PC-9 (cell line): ENCODE measurements around the gene RNF166. TPM values are rescaled to one million over a fixed set of nuclear protein-coding genes. Genes with fewer than 3 reads are reported as not detected.

Source experiments
- BruUV-seq: library from RNA; stranded (reverse); fragments of 400-500 nt; replicated peaks from 2 replicates; lab custom pipeline; 2021; lab: Mats Ljungman, UMichigan
- CTCF ChIA-PET: fragments of 300-600 bp; sonication (Branson Sonifier 250); formaldehyde crosslinking; loops from one replicate; lab custom pipeline; 2022; ENCODE audit warnings: antibody characterized with exemption; lab: Charles Lee
- POLR2A ChIA-PET: fragments of 300-600 bp; sonication (Branson Sonifier 250); formaldehyde crosslinking; loops from one replicate; lab custom pipeline; 2022; ENCODE audit warnings: antibody characterized with exemption; ENCODE audit not compliant: unreplicated experiment; lab: Charles Lee
- DNase-seq, 2 experiments: peaks; one replicate each; pipeline versions ENCODE4 v3.0.0 to v3.0.0-alpha.2; 2015 to 2022; ENCODE audit warnings: mixed read lengths in 1 of 2
- H2AFZ ChIP-seq: fragments of 200-600 bp; sonication (generic); 2 replicates; pipeline ENCODE4 v1.8.1; 2017; ENCODE audit warnings: antibody characterized with exemption
- H3F3A ChIP-seq: fragments of 200-600 bp; sonication (generic); 2 replicates; pipeline ENCODE4 v1.8.1; 2017; ENCODE audit warnings: antibody characterized with exemption, mild to moderate bottlenecking, low read depth; ENCODE audit not compliant: insufficient read depth
- H3K27ac ChIP-seq: fragments of 200-600 bp; sonication (generic); 2 replicates; pipeline ENCODE4 v1.6.1; 2016; ENCODE audit warnings: mixed run types
- H3K27me3 ChIP-seq: fragments of 200-600 bp; sonication (generic); 2 replicates; pipeline ENCODE4 v1.6.1; 2016; ENCODE audit warnings: low read depth, mixed run types; ENCODE audit not compliant: insufficient read depth
- H3K36me3 ChIP-seq: fragments of 200-600 bp; sonication (generic); 2 replicates; pipeline ENCODE4 v1.6.1; 2016; ENCODE audit warnings: low read depth, mixed run types
- H3K4me1 ChIP-seq: fragments of 200-600 bp; sonication (generic); replicated peaks from 2 replicates; pipeline ENCODE4 v1.6.1; 2016; ENCODE audit warnings: mixed run types; ENCODE audit not compliant: insufficient read depth
- H3K4me2 ChIP-seq: fragments of 200-600 bp; sonication (generic); 2 replicates; pipeline ENCODE4 v1.6.1; 2017; ENCODE audit warnings: mixed run types
- H3K4me3 ChIP-seq: fragments of 200-600 bp; sonication (generic); 2 replicates; pipeline ENCODE4 v1.6.1; 2016; ENCODE audit warnings: mixed run types
- H3K79me2 ChIP-seq: fragments of 200-600 bp; sonication (generic); 2 replicates; pipeline ENCODE4 v1.6.1; 2017; ENCODE audit warnings: low read depth, mixed run types
- H3K9me2 ChIP-seq: fragments of 200-600 bp; sonication (generic); 2 replicates; pipeline ENCODE4 v1.8.1; 2017; ENCODE audit warnings: mild to moderate bottlenecking; ENCODE audit not compliant: insufficient read depth
- H3K9me3 ChIP-seq: fragments of 200-600 bp; sonication (generic); 2 replicates; pipeline ENCODE4 v1.8.1; 2016; ENCODE audit warnings: low read depth; ENCODE audit not compliant: insufficient read depth
- H4K20me1 ChIP-seq: fragments of 200-600 bp; sonication (generic); 2 replicates; pipeline ENCODE4 v1.8.1; 2017; ENCODE audit not compliant: insufficient read depth
- EZH2 ChIP-seq: fragments of 200-600 bp; sonication (generic); IDR thresholded peaks from 2 replicates; pipeline ENCODE4 v1.8.0; 2017; ENCODE audit warnings: antibody characterized with exemption, low read depth
- intact Hi-C: fragments of 100-400 bp; cut with micrococcal nuclease; formaldehyde crosslinking; loops from one replicate; pipeline ENCODE4 v1.10.0; 2022; ENCODE audit not compliant: unreplicated experiment
- total RNA-seq: library from RNA; stranded (reverse); gene quantifications from 2 replicates; pipeline ENCODE4 v1.2.3, GENCODE V29; 2021
- TF ChIP-seq, protein P1 (sequence below): fragments of 200-600 bp; sonication (generic); conservative IDR thresholded peaks from 2 replicates; pipeline ENCODE4 v1.6.1; 2017; ENCODE audit warnings: mixed run types, antibody characterized with exemption, mild to moderate bottlenecking, moderate library complexity

Gene RNF166
- total RNA-seq, 1 experiment from 2014 or later, result 29.4 TPM

DNA sequence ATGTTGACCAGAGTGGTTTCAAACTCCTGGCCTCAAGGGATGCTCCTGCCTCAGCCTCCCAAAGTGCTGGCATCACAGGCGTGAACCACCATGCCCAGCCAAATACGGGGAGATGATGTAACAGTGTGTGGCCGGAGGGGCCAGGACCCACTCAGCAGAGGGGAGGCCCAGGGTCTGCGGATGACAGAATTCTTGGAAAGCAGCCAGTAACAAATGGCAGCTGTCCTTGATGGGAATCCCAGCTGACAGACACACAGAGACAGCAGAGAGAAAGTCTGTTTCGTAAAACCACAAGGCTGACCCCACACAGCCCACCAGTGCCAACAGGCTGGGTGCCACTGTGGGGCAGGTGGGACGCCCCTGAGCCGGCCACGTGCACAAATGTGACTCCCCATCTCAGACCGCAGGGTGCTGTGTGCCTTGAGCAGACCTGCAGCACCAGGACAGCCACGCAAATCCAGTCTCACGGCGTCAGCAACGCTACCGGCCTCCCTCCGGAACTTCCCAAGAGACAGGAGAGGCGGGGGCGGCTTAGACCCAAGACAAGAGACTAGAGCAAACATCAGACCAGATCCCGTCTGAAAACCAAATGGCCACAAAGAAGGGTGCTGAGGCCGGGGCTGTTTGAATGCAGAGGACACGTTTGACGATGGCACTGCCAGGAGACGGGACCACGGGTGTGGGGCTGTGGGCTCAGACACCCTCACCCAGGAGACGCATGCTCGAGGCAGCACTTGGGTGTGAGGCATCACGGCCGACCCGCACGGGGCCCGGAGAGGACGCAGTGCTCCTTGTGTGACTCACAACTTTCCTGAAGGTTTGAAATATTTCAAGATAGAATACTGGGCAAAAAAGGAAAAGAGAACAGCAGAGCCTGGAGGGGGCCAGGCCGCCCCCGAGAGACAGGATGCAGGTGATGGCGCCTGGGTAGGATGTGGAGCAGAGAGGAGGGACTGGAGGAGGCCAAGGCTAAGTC is 24.7 kb upstream of the RNF166 start:
- Histone ChIP-seq H3K79me2 (no peaks in the 10 kb centered on the region), H3K27ac (no peak overlapping the region), H3K9me3 (no peaks in the 10 kb centered on the region), H3K27me3 (no peaks in the 10 kb centered on the region), H3K4me3 (no peak overlapping the region), H3F3A (peaks cover 4% of the 10 kb centered on the region; the same call in 1 of the 2 replicates), H4K20me1 (peaks cover 3% of the 10 kb centered on the region; the same call in 1 of the 2 replicates), H2AFZ (no peak overlapping the region), H3K4me2 (no peak overlapping the region), H3K4me1 (no peaks in the 10 kb centered on the region), H3K9me2 (no peaks in the 10 kb centered on the region), H3K36me3 (no peaks in the 10 kb centered on the region)
- ChIA-PET CTCF (no interaction called here), POLR2A (no interaction called here)
- no peak for DNase-seq
- intact Hi-C loops, result no loop called here
- no TSS peak for BruUV-seq
- no peak for TF ChIP-seq EZH2
- TF ChIP-seq, protein P1, sequence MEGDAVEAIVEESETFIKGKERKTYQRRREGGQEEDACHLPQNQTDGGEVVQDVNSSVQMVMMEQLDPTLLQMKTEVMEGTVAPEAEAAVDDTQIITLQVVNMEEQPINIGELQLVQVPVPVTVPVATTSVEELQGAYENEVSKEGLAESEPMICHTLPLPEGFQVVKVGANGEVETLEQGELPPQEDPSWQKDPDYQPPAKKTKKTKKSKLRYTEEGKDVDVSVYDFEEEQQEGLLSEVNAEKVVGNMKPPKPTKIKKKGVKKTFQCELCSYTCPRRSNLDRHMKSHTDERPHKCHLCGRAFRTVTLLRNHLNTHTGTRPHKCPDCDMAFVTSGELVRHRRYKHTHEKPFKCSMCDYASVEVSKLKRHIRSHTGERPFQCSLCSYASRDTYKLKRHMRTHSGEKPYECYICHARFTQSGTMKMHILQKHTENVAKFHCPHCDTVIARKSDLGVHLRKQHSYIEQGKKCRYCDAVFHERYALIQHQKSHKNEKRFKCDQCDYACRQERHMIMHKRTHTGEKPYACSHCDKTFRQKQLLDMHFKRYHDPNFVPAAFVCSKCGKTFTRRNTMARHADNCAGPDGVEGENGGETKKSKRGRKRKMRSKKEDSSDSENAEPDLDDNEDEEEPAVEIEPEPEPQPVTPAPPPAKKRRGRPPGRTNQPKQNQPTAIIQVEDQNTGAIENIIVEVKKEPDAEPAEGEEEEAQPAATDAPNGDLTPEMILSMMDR, result no peak

DNA sequence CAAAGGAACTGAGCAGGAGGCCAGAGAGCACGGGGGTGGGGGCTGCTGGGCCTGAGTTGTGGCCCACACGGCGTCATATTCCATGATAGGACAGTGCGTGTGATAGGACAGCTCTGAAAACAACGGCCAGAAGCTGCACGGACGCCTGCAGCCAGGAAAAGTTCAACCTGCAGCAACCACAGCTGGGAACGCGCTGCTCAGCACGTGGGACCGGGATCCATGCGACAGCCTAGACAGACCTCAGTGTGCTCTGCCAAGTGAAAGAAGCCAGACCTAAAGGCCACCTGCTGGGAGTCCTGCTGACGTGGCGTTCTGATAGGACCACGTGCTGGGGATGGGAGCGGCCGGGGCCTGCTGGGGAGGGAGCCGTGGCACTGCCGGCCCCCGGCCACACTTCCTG is 21.7 kb upstream of the RNF166 start:
- intact Hi-C loops, result no loop called here
- no TSS peak for BruUV-seq
- POLR2A ChIA-PET, result no interaction called here

DNA sequence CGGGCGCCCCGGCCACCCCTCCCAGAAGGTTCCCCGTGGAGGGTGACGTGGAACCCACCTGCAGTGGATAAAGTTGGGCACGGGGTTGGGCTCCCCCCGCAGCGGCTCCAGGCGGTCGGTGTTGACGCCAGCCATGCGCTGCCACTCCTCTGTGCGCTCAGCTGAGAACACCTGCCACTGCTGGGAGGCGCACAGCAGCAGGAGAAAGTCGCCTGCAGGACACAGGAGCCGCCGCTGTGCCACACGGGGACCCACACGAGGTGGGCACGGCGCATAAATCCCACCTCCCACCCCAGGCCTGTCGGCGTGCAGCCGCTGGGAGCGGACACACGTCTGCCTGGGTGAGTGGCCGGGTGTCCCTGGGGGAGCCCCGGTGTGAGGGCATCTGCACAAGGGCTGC is 20.8 kb upstream of the RNF166 start:
- H3K27ac ChIP-seq, result no peak overlapping the region
- CTCF ChIA-PET, result no interaction called here
- H3K36me3 ChIP-seq, result no peaks in the 10 kb centered on the region
- TF ChIP-seq, protein P1, result no peak
- TF ChIP-seq EZH2, result no peak
- no peaks in the 10 kb centered on the region for H3K79me2 ChIP-seq
- H3K9me2 ChIP-seq, result no peaks in the 10 kb centered on the region
- POLR2A ChIA-PET, result no interaction called here
- H3K4me3 ChIP-seq, result no peak overlapping the region
- H3K9me3 ChIP-seq, result no peaks in the 10 kb centered on the region
- intact Hi-C loops, result no loop called here
- no peak for DNase-seq
- no peak overlapping the region for H2AFZ ChIP-seq
- BruUV-seq, result no TSS peak
- no peak overlapping the region for H3K4me2 ChIP-seq
- no peaks in the 10 kb centered on the region for H3K27me3 ChIP-seq
- H3F3A ChIP-seq, result no peaks in the 10 kb centered on the region; the same call in 1 of the 2 replicates
- no peaks in the 10 kb centered on the region for H4K20me1 ChIP-seq
- H3K4me1 ChIP-seq, result no peaks in the 10 kb centered on the region

More for the DNA sequence above, 21.7 kb upstream of the RNF166 start:
- H3K36me3 ChIP-seq, result no peaks in the 10 kb centered on the region
- H3K4me2 ChIP-seq, result no peak overlapping the region
- no peak overlapping the region for H3K4me3 ChIP-seq
- no peaks in the 10 kb centered on the region for H3K9me3 ChIP-seq
- no peaks in the 10 kb centered on the region; the same call in 1 of the 2 replicates for H3F3A ChIP-seq
- H3K27me3 ChIP-seq, result no peaks in the 10 kb centered on the region
- DNase-seq, result no peak
- CTCF ChIA-PET, result no interaction called here
- H3K27ac ChIP-seq, result no peak overlapping the region
- no peaks in the 10 kb centered on the region for H3K4me1 ChIP-seq
- no peaks in the 10 kb centered on the region for H3K9me2 ChIP-seq
- TF ChIP-seq, protein P1, result no peak
- no peaks in the 10 kb centered on the region; the same call in 1 of the 2 replicates for H4K20me1 ChIP-seq
- H2AFZ ChIP-seq, result no peak overlapping the region
- H3K79me2 ChIP-seq, result no peaks in the 10 kb centered on the region
